Choroid plexus epithelial cell (primary cell): ENCODE results near the gene CRMP1.
"Not testable (repeated sequence)": the region's sequence is repeated elsewhere in the genome, so short reads cannot be mapped to it uniquely, and the experiment has no call there.

Source experiments
- DNase-seq: peaks from one replicate; pipeline ENCODE4 v3.0.0-alpha.2; 2010; ENCODE audit warnings: low read depth
- H3K4me3 ChIP-seq: 2 replicates; pipeline ENCODE4 v1.5.1; 2011; ENCODE audit warnings: low read depth, mild to moderate bottlenecking, control low read depth, low read length, moderate library complexity
- TF ChIP-seq, protein P1 (sequence below): conservative IDR thresholded peaks from 2 replicates; pipeline ENCODE4 v1.5.1; 2011; ENCODE audit warnings: low read depth, mild to moderate bottlenecking, control low read depth, inconsistent platforms, low read length, moderate library complexity

The CRMP1 gene

DNA sequence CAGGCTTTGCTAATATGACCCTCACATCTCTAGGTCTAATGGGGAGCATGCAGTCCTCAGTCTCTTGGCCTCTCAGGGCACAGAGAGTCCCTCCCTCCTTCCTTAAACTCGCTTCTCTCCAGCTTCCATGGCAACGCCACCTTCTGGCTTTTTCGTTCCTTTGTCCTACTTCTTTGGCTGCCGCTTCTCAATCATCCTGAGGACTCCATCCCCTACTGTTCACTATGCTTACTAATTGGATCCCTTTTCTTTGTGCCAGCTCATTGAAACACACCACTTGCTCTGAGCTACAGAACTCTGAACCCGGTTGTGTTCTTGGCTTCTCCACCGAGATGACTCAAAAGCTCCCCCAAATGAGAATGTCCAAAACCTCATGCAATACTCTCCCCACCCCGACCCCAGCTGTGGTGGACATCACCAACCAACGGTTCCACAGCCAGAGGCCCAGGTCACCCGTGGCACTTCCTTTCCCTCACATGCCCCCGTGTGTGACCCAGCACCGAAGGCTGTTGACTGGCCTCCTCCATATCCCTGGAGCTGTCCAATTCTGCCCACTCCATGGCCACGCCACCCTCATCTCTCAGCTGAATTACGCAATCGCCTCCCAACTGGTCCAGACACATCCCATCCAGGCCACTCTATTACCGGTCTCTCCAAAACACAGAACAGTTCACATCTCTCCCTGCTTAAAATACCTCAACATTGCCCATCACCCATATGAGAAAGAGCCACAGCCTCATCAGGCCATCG is 34.7 kb downstream of the CRMP1 start:
- TF ChIP-seq, protein P1, sequence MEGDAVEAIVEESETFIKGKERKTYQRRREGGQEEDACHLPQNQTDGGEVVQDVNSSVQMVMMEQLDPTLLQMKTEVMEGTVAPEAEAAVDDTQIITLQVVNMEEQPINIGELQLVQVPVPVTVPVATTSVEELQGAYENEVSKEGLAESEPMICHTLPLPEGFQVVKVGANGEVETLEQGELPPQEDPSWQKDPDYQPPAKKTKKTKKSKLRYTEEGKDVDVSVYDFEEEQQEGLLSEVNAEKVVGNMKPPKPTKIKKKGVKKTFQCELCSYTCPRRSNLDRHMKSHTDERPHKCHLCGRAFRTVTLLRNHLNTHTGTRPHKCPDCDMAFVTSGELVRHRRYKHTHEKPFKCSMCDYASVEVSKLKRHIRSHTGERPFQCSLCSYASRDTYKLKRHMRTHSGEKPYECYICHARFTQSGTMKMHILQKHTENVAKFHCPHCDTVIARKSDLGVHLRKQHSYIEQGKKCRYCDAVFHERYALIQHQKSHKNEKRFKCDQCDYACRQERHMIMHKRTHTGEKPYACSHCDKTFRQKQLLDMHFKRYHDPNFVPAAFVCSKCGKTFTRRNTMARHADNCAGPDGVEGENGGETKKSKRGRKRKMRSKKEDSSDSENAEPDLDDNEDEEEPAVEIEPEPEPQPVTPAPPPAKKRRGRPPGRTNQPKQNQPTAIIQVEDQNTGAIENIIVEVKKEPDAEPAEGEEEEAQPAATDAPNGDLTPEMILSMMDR, result no peak
- H3K4me3 ChIP-seq, result no peak overlapping the region
- DNase-seq, result no peak

DNA sequence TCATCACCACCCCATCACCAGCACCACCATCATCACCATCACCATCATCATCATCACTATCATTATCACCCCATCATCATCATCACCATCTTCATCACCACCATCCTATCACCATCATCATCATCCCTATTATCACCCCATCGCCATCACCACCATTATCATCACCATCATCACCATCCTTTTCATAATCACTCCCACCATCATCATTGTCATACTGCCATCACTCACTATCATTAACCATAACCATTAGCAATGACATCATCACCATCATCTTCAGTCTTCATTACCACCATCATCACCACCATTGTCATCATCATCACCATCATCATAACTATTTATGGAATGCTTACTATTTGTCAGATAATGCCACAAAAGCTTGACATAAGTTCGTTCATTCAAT is 35.7 kb downstream of the CRMP1 start:
- no peak for DNase-seq
- TF ChIP-seq, protein P1, result no peak

DNA sequence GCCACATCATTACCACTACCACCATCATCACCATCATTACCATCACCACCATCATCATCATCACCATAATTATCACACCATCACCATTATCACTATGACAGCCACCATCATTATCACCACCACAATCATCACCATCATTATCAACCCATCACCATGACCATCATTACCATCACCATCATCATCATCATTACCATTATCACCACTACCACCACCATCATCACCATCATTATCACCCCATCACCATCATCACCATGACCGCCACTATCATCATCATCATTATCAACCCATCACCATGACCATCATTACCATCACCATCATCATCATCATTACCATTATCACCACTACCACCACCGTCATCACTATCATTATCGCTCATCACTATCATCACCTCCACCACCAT is 36.5 kb downstream of the CRMP1 start:
- not testable (repeated sequence) for H3K4me3 ChIP-seq, DNase-seq

More for the DNA sequence above, 35.7 kb downstream of the CRMP1 start:
- no peak overlapping the region for H3K4me3 ChIP-seq

DNA sequence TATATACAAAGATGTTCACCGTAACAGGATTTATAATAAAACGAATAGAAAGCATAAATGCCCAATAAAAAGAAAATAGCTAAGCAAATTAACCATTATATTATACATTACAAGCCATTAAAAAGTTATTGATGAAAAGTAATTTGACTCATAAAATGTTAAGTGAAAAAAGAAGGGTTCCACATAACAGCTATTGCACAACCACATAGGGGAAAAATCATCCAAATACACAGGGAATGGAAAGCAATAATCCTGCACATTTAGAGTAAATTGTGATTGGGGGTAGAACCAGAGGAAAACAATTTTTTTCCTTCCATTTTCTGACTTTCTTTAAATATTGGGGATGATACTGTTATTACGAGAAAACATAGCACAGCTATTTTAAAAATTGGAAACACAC is 38.0 kb downstream of the CRMP1 start:
- DNase-seq, result no peak
- TF ChIP-seq, protein P1, result no peak
- no peak overlapping the region for H3K4me3 ChIP-seq

DNA sequence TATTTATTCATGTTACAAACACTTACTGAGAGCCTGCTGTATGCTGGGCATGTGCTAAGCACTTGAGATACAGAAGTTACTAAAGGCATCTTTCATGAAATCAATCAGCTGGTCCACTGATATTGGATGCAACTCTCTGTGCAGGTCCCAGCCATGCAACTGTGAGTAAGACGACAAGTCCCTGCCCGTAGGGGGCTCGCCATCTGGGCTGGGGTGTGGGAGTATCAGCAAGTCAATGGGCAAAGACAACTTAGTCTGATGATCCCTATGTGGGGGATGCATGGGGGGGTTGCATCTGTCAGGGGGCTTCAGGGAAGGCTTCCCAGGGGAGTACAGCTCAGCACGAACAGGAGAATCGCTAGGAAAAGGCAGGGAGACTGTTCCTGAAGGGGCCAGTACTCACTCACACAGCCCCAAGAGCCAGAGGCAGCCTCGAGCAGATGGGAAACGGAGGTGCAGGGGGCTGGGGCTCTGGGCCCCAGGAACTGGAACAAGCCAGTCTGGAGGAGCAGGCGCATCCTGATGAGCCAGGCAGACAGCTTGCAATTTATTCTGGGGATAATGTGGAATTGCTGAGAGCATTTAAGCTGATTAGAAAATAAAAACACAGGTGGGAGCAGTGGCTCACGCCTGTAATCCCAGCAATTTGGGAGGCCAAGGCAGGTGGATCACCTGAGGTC is 40.2 kb downstream of the CRMP1 start:
- no peak overlapping the region for H3K4me3 ChIP-seq
- TF ChIP-seq, protein P1, result no peak
- DNase-seq, result no peak

DNA sequence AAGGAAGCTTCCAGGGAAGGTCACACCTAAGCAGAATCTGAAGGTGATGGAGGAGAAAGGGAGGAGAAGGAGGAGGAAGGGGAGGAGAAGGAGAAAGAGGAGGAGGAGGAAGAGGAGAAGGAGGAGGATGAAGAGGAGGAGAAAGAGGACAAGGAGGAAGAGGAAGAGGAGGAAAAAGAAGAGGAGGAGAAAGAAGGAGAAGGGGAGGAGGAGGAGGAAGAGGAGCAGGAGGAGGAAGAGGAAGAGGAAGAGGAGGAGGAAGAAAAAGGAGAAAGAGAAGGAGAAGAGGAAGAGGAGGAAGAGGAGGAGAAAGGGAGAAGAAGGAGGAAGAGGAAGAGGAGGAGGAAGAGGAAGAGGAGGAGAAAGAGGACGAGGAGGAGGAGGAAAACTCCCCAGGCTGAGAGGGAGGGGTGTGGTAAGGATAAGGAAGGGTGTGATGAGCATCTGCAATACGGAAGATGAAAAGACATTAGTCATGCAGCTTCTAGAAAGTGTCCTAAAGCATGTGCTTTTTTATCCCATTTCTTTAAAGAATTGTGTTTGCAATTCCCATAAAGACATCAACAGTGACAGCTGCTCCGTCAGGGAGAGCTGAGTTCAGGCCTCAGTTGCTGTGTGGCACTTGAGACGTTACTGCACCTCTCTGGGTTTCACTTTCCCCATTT is 41.1 kb downstream of the CRMP1 start:
- TF ChIP-seq, protein P1, result no peak
- no peak for DNase-seq
- no peak overlapping the region for H3K4me3 ChIP-seq

DNA sequence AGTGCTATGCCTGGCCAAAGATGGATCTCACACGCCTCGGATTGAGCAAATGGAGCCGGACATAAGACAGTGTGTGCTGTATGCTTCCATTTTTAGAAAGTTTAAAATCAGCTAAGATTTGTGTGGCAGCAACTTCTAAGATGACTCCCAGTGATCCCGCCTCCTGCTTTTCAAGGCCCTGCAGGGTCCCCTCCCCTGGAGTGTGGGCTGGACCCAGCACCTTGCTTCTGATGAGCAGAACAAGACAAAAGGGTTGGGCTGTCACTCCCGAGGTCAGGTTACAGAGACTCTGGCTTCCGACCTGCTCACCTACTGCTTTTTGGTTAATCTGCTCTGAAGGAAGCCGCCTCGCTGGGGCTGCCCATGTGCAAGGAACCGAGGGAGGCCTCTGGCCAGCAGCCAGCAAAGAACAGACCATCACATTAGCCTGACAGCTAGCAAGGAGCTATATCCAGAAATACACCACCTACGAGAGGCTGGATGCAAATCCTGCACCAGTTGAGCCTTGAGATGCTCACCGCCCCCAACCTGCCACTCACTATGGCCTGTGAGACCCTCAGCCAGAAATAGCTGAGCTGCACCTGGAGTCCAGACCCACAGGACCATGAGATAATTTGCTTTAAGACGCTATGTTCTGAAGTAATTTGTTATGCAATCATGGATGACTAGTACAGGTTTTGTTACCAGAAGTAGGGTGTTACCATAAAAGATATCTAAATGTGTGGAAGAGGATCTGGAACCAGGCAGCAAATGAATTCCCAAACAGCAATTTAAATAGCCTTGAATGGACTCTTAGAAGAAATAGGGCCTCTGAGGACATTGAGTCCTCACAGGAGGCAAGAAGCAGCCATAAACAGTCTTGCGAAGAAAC is 47.6 kb downstream of the CRMP1 start:
- no peak overlapping the region for H3K4me3 ChIP-seq
- TF ChIP-seq, protein P1, result no peak
- DNase-seq, result no peak
